Measurements from ENCODE around the gene LENG9. TPM values are rescaled to one million over a fixed set of nuclear protein-coding genes. Genes with fewer than 3 reads are reported as not detected.

The LENG9 gene
- total and polyA plus RNA-seq, 2 of the 13 experiments (the other 11 are each of a cell fraction or from before 2014, with no cell fraction given) = 0.75 to 2.9 TPM

DNA sequence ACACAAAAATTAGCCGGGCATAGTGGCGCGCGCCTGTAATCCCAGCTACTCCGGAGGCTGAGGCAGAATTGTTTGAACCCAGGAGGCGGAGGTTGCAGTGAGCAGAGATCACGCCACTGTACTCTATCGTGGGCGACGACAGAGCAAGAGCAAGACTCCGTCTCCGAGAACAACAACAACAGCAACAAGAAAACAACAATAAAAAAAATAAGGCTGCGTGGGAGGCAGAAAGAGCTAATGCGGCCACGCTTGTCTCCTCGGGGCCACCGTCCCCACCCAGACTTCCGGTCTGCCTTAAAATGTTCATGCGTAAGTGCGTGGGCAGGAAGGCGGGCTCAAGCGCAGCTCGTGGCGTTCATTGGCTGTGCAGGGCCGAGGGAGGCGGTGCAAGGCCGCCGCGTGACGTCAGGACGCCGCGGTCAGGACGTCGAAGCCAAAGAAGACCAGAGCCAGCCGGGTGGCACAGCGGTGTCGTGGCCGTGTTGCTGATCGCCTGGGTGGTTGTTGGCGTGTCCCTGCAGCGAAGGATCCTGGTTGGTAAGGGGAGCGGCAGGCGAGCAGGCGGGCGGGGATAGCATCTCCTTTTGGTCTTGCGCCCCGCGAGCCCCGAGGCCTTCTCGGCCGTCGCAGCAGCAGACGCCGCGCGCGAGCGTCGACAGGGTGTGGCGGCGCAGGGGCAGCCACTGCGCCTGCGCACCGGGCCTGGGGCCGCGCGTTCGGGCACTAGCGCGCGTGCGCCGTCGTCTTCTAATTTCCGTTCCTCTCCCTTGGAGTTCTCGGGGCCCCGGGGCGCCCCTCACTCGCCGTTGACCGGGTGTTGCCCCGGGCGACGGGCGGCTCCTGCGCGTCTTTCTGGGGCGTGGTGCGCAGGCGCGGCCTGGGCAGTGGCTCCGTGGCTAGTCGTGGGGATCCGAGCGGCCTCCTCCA is 14.5 kb downstream of the LENG9 start, which contains the start of gene LENG8 (continued):
- TF ChIP-seq PBX2 (CRISPR knock-in tag; IDR thresholded peaks at IDR 0.05) = no peak
- TF ChIP-seq GABPB1 (CRISPR knock-in tag; IDR thresholded peaks at IDR 0.05) = peak; percentile 95
- peak; percentile 71 for TF ChIP-seq POGZ (CRISPR knock-in tag; IDR thresholded peaks at IDR 0.05)
- 0 out of 2 replicates have a peak, but pooled peaks have one; percentile 68 for TF ChIP-seq ZNF639 (CRISPR knock-in tag; conservative IDR thresholded peaks at IDR 0.05)
- peak; percentile 92 for TF ChIP-seq GATAD1 (CRISPR knock-in tag; IDR thresholded peaks at IDR 0.05)
- TF ChIP-seq ZNF7 (CRISPR knock-in tag; IDR thresholded peaks at IDR 0.05) = no peak
- TF ChIP-seq WIZ (CRISPR knock-in tag; IDR thresholded peaks at IDR 0.05) = no peak
- no peak for TF ChIP-seq ZNF224 (CRISPR knock-in tag; IDR thresholded peaks at IDR 0.05)
- TF ChIP-seq ZNF253 (CRISPR knock-in tag; IDR thresholded peaks at IDR 0.05; ENCODE audit: borderline replicate concordance) = no peak
- TF ChIP-seq ZBTB8A (CRISPR knock-in tag; IDR thresholded peaks at IDR 0.05; ENCODE audit: borderline replicate concordance, low read depth) = 0 out of 2 replicates have a peak, but pooled peaks have one; percentile 60
- TF ChIP-seq NR2C2 (CRISPR knock-in tag; IDR thresholded peaks at IDR 0.05; ENCODE audit: borderline replicate concordance) = peak; percentile 82
- TF ChIP-seq ZNF883 (CRISPR knock-in tag; IDR thresholded peaks at IDR 0.05; ENCODE audit: not compliant biosample characterization) = peak; percentile 97
- no peak for TF ChIP-seq NFRKB (IDR thresholded peaks at IDR 0.05)
- no peak for TF ChIP-seq SUZ12 (IDR thresholded peaks at IDR 0.05; ENCODE audit: low read depth, low read length)
- TF ChIP-seq ZFP62 (CRISPR knock-in tag; IDR thresholded peaks at IDR 0.05) = no peak
- peak; percentile 97; the same call in 1 of the 2 replicates for TF ChIP-seq NFKB2 (CRISPR knock-in tag; IDR thresholded peaks at IDR 0.05; ENCODE audit: borderline replicate concordance)
- no peak for TF ChIP-seq NFATC3 (CRISPR knock-in tag; IDR thresholded peaks at IDR 0.05)
- TF ChIP-seq ZNF879 (CRISPR knock-in tag; IDR thresholded peaks at IDR 0.05) = peak; percentile 94; the same call in 1 of the 2 replicates
- peak; percentile 93 for TF ChIP-seq MXD4 (CRISPR knock-in tag; IDR thresholded peaks at IDR 0.05)
- TF ChIP-seq RBM22 (optimal IDR thresholded peaks at IDR 0.05; ENCODE audit: low read length) = no peak
- TF ChIP-seq, protein P1, sequence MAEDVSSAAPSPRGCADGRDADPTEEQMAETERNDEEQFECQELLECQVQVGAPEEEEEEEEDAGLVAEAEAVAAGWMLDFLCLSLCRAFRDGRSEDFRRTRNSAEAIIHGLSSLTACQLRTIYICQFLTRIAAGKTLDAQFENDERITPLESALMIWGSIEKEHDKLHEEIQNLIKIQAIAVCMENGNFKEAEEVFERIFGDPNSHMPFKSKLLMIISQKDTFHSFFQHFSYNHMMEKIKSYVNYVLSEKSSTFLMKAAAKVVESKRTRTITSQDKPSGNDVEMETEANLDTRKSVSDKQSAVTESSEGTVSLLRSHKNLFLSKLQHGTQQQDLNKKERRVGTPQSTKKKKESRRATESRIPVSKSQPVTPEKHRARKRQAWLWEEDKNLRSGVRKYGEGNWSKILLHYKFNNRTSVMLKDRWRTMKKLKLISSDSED (CRISPR knock-in tag; IDR thresholded peaks at IDR 0.05) = no peak
- 0 out of 2 replicates have a peak, but pooled peaks have one; percentile 73 for TF ChIP-seq ZNF598 (CRISPR knock-in tag; IDR thresholded peaks at IDR 0.05; ENCODE audit: borderline replicate concordance)
- TF ChIP-seq CHD2 (IDR thresholded peaks at IDR 0.05; ENCODE audit: low read depth, low read length) = no peak; the same call in 1 of the 2 replicates
- TF ChIP-seq, protein P2, sequence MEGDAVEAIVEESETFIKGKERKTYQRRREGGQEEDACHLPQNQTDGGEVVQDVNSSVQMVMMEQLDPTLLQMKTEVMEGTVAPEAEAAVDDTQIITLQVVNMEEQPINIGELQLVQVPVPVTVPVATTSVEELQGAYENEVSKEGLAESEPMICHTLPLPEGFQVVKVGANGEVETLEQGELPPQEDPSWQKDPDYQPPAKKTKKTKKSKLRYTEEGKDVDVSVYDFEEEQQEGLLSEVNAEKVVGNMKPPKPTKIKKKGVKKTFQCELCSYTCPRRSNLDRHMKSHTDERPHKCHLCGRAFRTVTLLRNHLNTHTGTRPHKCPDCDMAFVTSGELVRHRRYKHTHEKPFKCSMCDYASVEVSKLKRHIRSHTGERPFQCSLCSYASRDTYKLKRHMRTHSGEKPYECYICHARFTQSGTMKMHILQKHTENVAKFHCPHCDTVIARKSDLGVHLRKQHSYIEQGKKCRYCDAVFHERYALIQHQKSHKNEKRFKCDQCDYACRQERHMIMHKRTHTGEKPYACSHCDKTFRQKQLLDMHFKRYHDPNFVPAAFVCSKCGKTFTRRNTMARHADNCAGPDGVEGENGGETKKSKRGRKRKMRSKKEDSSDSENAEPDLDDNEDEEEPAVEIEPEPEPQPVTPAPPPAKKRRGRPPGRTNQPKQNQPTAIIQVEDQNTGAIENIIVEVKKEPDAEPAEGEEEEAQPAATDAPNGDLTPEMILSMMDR (CRISPR knock-in tag; IDR thresholded peaks at IDR 0.05) = peak; percentile 17; the same call in 1 of the 2 replicates
- TF ChIP-seq TBL1XR1 (IDR thresholded peaks at IDR 0.05; ENCODE audit: borderline replicate concordance, low read length, partially characterized antibody) = peak; percentile 34
- no peak for TF ChIP-seq MBNL3 (CRISPR knock-in tag; conservative IDR thresholded peaks at IDR 0.05)

All from HepG2 (cell line).